Esophagus muscularis mucosa (tissue), 4 donors: Measurements from ENCODE around the gene RBMS3. TPM values are rescaled to one million over a fixed set of nuclear protein-coding genes. Genes with fewer than 3 reads are reported as not detected.
"Not testable (repeated sequence)": the region's sequence is repeated elsewhere in the genome, so short reads cannot be mapped to it uniquely, and the experiment has no call there.

Experiments
- DNase-seq: peaks from one replicate; pipeline ENCODE4 v3.0.0-alpha.2; 2017; ENCODE audit errors: extremely low spot score
- H3K27ac ChIP-seq, 4 donors: fragments of 200-600 bp; sonication (generic); replicated peaks in 1 of 4; 1 replicate in 3 of 4; 2 replicates in 1 of 4; pipeline ENCODE4 v1.5.1; 2016 to 2019; ENCODE audit warnings: mild to moderate bottlenecking in 1 of 4
- H3K27me3 ChIP-seq, 4 donors: fragments of 200-600 bp; sonication (generic); one replicate each; pipeline versions ENCODE4 v1.5.1 to v1.6.0; 2016 to 2019
- H3K36me3 ChIP-seq, 4 donors: fragments of 200-600 bp; sonication (generic); one replicate each; pipeline ENCODE4 v1.5.1; 2016 to 2019
- H3K4me1 ChIP-seq, 4 donors: fragments of 200-600 bp; sonication (generic); one replicate each; pipeline ENCODE4 v1.5.1; 2016 to 2019
- H3K4me3 ChIP-seq, 4 donors: fragments of 200-600 bp; sonication (generic); 1 replicate in 2 of 4; 2 replicates in 2 of 4; pipeline ENCODE4 v1.5.1; 2016 to 2019; ENCODE audit warnings: mild to moderate bottlenecking in 4 of 4, moderate library complexity in 1 of 4
- H3K9me3 ChIP-seq, 4 donors: fragments of 200-600 bp; sonication (generic); 1 replicate in 3 of 4; 2 replicates in 1 of 4; pipeline ENCODE4 v1.5.1; 2016 to 2019
- EP300 ChIP-seq: sonication (generic); formaldehyde crosslinking; IDR thresholded peaks from one replicate; pipeline ENCODE4 v1.6.1; 2017; ENCODE audit warnings: antibody characterized with exemption
- POLR2A ChIP-seq: fragments of 450-650 bp; IDR thresholded peaks from one replicate; pipeline ENCODE4 v1.6.1; 2017; ENCODE audit warnings: antibody characterized with exemption, moderate library complexity, mild to moderate bottlenecking, low read depth
- POLR2AphosphoS5 ChIP-seq, 2 donors: sonication (generic); formaldehyde crosslinking; IDR thresholded peaks; one replicate each; pipeline ENCODE4 v1.6.1; 2017; ENCODE audit warnings: antibody characterized with exemption in 2 of 2
- WGBS: methylation state at CpG from one replicate; pipeline ENCODE4 v1.1.5; 2018; 5-methylcytosine and 5-hydroxymethylcytosine counted together
- intact Hi-C: fragments of 100-400 bp; cut with DNase I; formaldehyde crosslinking; loops from one replicate; pipeline ENCODE4 v1.15.1; 2023
- total RNA-seq, 4 donors: library from RNA; depleted of rRNA; stranded (reverse); fragments of >200 nt; gene quantifications; one replicate each; pipeline versions ENCODE4 v1.1.0 to v1.2.1, GENCODE V29; 2016
- TF ChIP-seq, protein P1 (sequence below), 3 experiments: fragments of 200-600 bp in 2 of 3; fragments of 450-650 bp in 1 of 3; sonication (generic) in 2 of 3; IDR thresholded peaks; one replicate each; pipeline ENCODE4 v1.5.1; 2017 to 2019; ENCODE audit warnings: antibody characterized with exemption in 3 of 3, mild to moderate bottlenecking in 2 of 3, moderate library complexity in 1 of 3

Gene RBMS3
- total RNA-seq, 4 donors from 2014 or later = 53.0 to 81.5 (median 61.2) TPM

DNA sequence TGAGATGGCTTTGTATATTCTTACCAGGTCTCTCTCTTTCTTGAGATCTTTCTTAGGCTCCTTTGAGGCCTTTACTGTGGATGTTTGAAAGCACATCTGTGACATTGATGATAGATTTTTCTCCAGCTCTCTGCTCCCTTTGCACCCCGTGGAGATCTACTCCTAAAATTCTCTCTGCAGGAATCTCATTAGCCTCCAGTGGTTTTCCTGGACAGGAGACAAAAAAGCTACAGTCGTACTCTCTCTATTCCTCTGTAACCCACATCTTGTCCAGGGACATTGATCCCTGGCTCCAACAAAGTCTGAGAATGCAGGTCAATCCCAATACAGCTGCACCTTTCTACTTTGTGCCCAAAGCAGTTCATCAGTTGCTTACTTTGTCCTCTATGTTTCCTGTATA, 68.2 kb downstream of the RBMS3 start:
- intact Hi-C loops = no loop called here

GRCh38 chr3:29353807-29354206, 72.9 kb downstream of the RBMS3 start:
- H3K9me3 ChIP-seq = no peaks in the 10 kb centered on the region
- WGBS = 32% methylated on average over 1 of the region's 1 CpG
- H3K36me3 ChIP-seq = no peaks in the 10 kb centered on the region
- H3K4me1 ChIP-seq = peaks cover 0 to 17% (median 7%) of the 10 kb centered on the region in 4 donors
- no peak for DNase-seq
- H3K27ac ChIP-seq = no peak overlapping the region
- TF ChIP-seq EP300 (no peak), POLR2AphosphoS5 (IDR thresholded peaks at IDR 0.05) (no peak), POLR2A (no peak)
- TF ChIP-seq, protein P1, sequence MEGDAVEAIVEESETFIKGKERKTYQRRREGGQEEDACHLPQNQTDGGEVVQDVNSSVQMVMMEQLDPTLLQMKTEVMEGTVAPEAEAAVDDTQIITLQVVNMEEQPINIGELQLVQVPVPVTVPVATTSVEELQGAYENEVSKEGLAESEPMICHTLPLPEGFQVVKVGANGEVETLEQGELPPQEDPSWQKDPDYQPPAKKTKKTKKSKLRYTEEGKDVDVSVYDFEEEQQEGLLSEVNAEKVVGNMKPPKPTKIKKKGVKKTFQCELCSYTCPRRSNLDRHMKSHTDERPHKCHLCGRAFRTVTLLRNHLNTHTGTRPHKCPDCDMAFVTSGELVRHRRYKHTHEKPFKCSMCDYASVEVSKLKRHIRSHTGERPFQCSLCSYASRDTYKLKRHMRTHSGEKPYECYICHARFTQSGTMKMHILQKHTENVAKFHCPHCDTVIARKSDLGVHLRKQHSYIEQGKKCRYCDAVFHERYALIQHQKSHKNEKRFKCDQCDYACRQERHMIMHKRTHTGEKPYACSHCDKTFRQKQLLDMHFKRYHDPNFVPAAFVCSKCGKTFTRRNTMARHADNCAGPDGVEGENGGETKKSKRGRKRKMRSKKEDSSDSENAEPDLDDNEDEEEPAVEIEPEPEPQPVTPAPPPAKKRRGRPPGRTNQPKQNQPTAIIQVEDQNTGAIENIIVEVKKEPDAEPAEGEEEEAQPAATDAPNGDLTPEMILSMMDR (IDR thresholded peaks at IDR 0.05) = no peak
- H3K4me3 ChIP-seq = no peak overlapping the region
- no peaks in the 10 kb centered on the region for H3K27me3 ChIP-seq
- intact Hi-C loops = no loop called here

More for the DNA sequence above, 68.2 kb downstream of the RBMS3 start:
- H3K36me3 ChIP-seq = no peaks in the 10 kb centered on the region
- peaks cover 0 to 16% (median 3%) of the 10 kb centered on the region in 4 donors for H3K4me1 ChIP-seq
- no peak overlapping the region for H3K27ac ChIP-seq
- no peak for DNase-seq
- no peak for TF ChIP-seq POLR2A
- TF ChIP-seq EP300 = no peak
- TF ChIP-seq, protein P1 (IDR thresholded peaks at IDR 0.05) = no peak
- no peak for TF ChIP-seq POLR2AphosphoS5 (IDR thresholded peaks at IDR 0.05)
- WGBS = 67% methylated on average over 2 of the region's 2 CpGs
- H3K27me3 ChIP-seq = no peaks in the 10 kb centered on the region
- no peak overlapping the region for H3K4me3 ChIP-seq
- H3K9me3 ChIP-seq = no peaks in the 10 kb centered on the region

DNA sequence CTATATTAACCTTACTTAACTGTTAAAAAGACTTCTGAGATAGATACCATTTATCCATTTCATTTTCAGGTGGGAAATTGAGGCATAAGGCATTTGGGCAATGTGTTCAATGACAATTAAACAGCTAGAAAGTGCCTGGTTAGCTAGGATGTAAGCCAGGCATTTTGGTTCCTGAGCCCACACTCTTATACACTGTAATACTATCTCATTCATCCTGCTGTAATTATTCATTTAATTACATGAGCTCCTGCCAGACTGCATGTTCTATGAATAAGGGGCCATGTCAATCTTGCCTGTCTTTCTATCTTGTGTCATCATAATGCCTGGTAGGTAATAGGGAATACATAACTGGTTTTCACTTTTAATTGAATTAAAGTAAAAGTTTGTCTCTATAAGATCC, 74.0 kb downstream of the RBMS3 start:
- H3K27me3 ChIP-seq = no peaks in the 10 kb centered on the region
- no peak for TF ChIP-seq EP300
- TF ChIP-seq POLR2AphosphoS5 (IDR thresholded peaks at IDR 0.05) = no peak
- TF ChIP-seq, protein P1 (IDR thresholded peaks at IDR 0.05) = no peak
- no peak for TF ChIP-seq POLR2A
- intact Hi-C loops = no loop called here
- no peak overlapping the region for H3K4me3 ChIP-seq
- H3K4me1 ChIP-seq = peaks cover 0 to 17% (median 7%) of the 10 kb centered on the region in 4 donors
- no peaks in the 10 kb centered on the region for H3K36me3 ChIP-seq
- DNase-seq = no peak
- H3K27ac ChIP-seq = no peak overlapping the region
- H3K9me3 ChIP-seq = no peaks in the 10 kb centered on the region

DNA sequence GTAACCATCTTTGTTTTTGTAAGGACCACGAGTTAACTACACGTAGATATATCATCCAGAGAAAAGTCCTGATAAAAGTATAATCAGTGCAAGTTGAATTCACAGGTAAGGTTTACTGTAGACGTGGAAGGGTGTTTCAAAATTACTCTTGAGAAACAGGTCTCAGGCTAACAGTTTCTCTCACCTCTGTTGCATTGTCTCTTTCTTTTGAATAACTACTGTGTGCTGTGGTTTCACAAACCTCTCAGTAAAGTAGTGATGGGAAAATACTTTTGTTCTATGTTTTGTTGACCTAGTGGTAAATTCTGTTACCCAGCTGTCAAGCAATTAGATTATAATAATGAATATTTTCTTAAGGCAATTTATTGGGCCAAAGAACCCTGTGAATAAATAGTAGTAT, 75.2 kb downstream of the RBMS3 start:
- Histone ChIP-seq H3K4me3 (no peak overlapping the region), H3K36me3 (no peaks in the 10 kb centered on the region), H3K27ac (no peak overlapping the region), H3K4me1 (peaks cover 0 to 17% (median 7%) of the 10 kb centered on the region in 4 donors), H3K27me3 (no peaks in the 10 kb centered on the region), H3K9me3 (no peaks in the 10 kb centered on the region)
- intact Hi-C loops = no loop called here
- 96% methylated on average over 3 of the region's 3 CpGs for WGBS
- TF ChIP-seq POLR2AphosphoS5 (IDR thresholded peaks at IDR 0.05) (no peak), EP300 (no peak), POLR2A (no peak)
- TF ChIP-seq, protein P1 (IDR thresholded peaks at IDR 0.05) = no peak
- no peak for DNase-seq

DNA sequence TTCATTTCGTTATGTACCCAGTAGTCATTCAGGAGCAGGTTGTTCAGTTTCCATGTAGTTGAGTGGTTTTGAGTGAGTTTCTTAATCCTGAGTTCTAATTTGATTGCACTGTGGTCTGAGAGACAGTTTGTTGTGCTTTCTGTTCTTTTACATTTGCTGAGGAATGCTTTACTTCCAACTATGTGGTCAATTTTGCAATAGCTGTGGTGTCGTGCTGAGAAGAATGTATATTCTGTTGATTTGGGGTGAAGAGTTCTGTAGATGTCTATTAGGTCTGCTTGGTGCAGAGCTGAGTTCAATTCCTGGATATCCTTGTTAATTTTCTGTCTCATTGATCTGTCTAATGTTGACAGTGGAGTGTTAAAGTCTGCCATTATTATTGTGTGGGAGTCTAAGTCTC, 79.4 kb downstream of the RBMS3 start:
- intact Hi-C loops, H3K36me3 ChIP-seq, DNase-seq, H3K4me3 ChIP-seq, H3K27me3 ChIP-seq, H3K9me3 ChIP-seq, H3K27ac ChIP-seq: not testable (repeated sequence)
- 86% methylated on average over 2 of the region's 2 CpGs for WGBS
- peaks cover 0 to 11% (median 2%) of the 10 kb centered on the region in 4 donors for H3K4me1 ChIP-seq
